ENCODE results near the gene PTK7.

DNA sequence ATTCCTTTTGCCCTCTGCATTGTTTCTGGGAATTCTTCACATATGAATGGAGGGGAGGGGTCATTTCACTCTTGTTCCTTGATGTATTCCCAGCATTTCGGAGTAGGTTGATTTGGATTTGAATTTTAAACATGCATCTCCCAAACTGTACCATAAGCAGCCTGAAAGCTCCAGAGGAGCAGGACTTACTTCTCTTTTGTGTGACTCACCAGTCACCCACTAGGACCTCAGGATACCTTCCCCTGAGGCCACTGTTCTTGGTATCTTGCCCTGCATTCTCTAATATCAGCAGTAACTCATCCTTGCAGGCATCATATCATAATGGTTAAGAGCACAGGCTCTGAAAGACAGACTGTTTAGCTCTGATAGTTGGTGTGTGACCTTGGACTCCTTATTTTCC lies 17.6 kb upstream of the PTK7 start:
- TF ChIP-seq, protein P1, sequence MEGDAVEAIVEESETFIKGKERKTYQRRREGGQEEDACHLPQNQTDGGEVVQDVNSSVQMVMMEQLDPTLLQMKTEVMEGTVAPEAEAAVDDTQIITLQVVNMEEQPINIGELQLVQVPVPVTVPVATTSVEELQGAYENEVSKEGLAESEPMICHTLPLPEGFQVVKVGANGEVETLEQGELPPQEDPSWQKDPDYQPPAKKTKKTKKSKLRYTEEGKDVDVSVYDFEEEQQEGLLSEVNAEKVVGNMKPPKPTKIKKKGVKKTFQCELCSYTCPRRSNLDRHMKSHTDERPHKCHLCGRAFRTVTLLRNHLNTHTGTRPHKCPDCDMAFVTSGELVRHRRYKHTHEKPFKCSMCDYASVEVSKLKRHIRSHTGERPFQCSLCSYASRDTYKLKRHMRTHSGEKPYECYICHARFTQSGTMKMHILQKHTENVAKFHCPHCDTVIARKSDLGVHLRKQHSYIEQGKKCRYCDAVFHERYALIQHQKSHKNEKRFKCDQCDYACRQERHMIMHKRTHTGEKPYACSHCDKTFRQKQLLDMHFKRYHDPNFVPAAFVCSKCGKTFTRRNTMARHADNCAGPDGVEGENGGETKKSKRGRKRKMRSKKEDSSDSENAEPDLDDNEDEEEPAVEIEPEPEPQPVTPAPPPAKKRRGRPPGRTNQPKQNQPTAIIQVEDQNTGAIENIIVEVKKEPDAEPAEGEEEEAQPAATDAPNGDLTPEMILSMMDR (conservative IDR thresholded peaks at IDR 0.05; ENCODE audit: low read length), result no peak
- no peak for TF ChIP-seq EZH2phosphoT487 (IDR thresholded peaks at IDR 0.05; ENCODE audit: borderline replicate concordance, low read depth, low read length)

Measured in OCI-LY7 (cell line).